ENCODE measurements around the gene TSEN15. TPM values are rescaled to one million over a fixed set of nuclear protein-coding genes. Genes with fewer than 3 reads are reported as not detected.

The TSEN15 gene
- total and polyA plus RNA-seq, 9 of the 15 experiments (the other 6 are each of a cell fraction or from before 2014, with no cell fraction given): 25.6 to 121 (median 91.3) TPM

GRCh38 chr1:184035719-184036516 is 15.6 kb upstream of the TSEN15 start (continued):
- TF ChIP-seq CREBBP (IDR thresholded peaks at IDR 0.05; ENCODE audit: low read depth, low read length) (no peak), MITF (IDR thresholded peaks at IDR 0.05) (no peak), ZNF830 (CRISPR knock-in tag; IDR thresholded peaks at IDR 0.05) (0 out of 2 replicates have a peak, but pooled peaks have one; percentile 38), FOXP4 (CRISPR knock-in tag; IDR thresholded peaks at IDR 0.05; ENCODE audit: borderline replicate concordance) (no peak), MAFF (IDR thresholded peaks at IDR 0.05; ENCODE audit: low read length) (no peak), HMGXB4 (CRISPR knock-in tag; IDR thresholded peaks at IDR 0.05) (no peak), PRMT5 (CRISPR knock-in tag; IDR thresholded peaks at IDR 0.05) (no peak), ATF3 (IDR thresholded peaks at IDR 0.05) (no peak), ATF3 (CRISPR knock-in tag; conservative IDR thresholded peaks at IDR 0.05) (no peak), BMI1 (IDR thresholded peaks at IDR 0.05; ENCODE audit: low read length) (no peak), HMBOX1 (IDR thresholded peaks at IDR 0.05) (no peak), SAFB (IDR thresholded peaks at IDR 0.05; ENCODE audit: borderline replicate concordance, low read depth, low read length) (no peak), ZNF277 (CRISPR knock-in tag; IDR thresholded peaks at IDR 0.05; ENCODE audit: borderline replicate concordance) (no peak), NR1H2 (CRISPR knock-in tag; IDR thresholded peaks at IDR 0.05) (no peak), ZKSCAN3 (CRISPR knock-in tag; IDR thresholded peaks at IDR 0.05) (no peak), RHOXF2B (CRISPR knock-in tag; conservative IDR thresholded peaks at IDR 0.05) (no peak), HNRNPLL (IDR thresholded peaks at IDR 0.05; ENCODE audit: low read depth, low read length, poor library complexity, severe bottlenecking) (no peak)

Measured in K562 (cell line).